ENCODE data around the gene RANGRF. TPM values are rescaled to one million over a fixed set of nuclear protein-coding genes. Genes with fewer than 3 reads are reported as not detected.

The RANGRF gene
- total RNA-seq, 1 donor from 2014 or later: 25.1 TPM

- DNase-seq (ENCODE audit: low spot score in 2 of 2, unreplicated experiment in 2 of 2): no peak
- Mint-ChIP-seq H3K27ac (no peak overlapping the region), H3K27me3 (ENCODE audit: low read depth) (no peaks in the 10 kb centered on the region), H3K9me3 (no peaks in the 10 kb centered on the region), H3K4me1 (peaks cover 16% of the 10 kb centered on the region), H3K36me3 (no peaks in the 10 kb centered on the region), H3K4me3 (no peak overlapping the region)
- no peak for TF ChIP-seq CTCF (IDR thresholded peaks at IDR 0.05; ENCODE audit: unreplicated experiment)
Observed at GRCh38 chr17:8338753-8339140, 50.3 kb downstream of the RANGRF start.

GRCh38 chr17:8339540-8339939 lies 51.1 kb downstream of the RANGRF start, which contains the start of gene ODF4:
ODF4 (plus strand) TSS chr17:8339840; CDS start chr17:8340052, 212 bp downstream.
- Mint-ChIP-seq H3K27ac (no peak within 1 kb of the TSS), H3K9me3 (no peaks in the 10 kb centered on the region), H3K4me1 (peaks cover 16% of the 10 kb centered on the region), H3K4me3 (no peak within 1 kb of the TSS), H3K27me3 (ENCODE audit: low read depth) (no peaks in the 10 kb centered on the region), H3K36me3 (no peaks in the 10 kb centered on the region)
- no peak for DNase-seq (ENCODE audit: low spot score in 2 of 2, unreplicated experiment in 2 of 2)
- TF ChIP-seq CTCF (IDR thresholded peaks at IDR 0.05; ENCODE audit: unreplicated experiment): no peak

Other genes starting within 250 kb of the RANGRF start
- 0.09 TPM in 1 of 3 replicates, not detected in the others for gene ALOX15B, start 249.6 kb upstream of the RANGRF start, total RNA-seq
- gene ALOX12B, start 201.0 kb upstream of the RANGRF start, total RNA-seq: 0.70 TPM in 1 of 3 replicates, not detected in the others
- gene ALOXE3, start 170.2 kb upstream of the RANGRF start, total RNA-seq: 0.09 to 0.13 TPM in 2 of 3 replicates, not detected in the other
- gene HES7, start 164.6 kb upstream of the RANGRF start, total RNA-seq: 0.45 to 0.75 TPM (median 0.66 TPM) in 3 replicates
- gene PER1, start 136.3 kb upstream of the RANGRF start, total RNA-seq: 55.2 to 70.2 TPM (median 58.0 TPM) in 3 replicates
- gene VAMP2, start 125.7 kb upstream of the RANGRF start, total RNA-seq: 51.3 to 55.3 TPM (median 54.8 TPM) in 3 replicates
- gene TMEM107, start 112.3 kb upstream of the RANGRF start, total RNA-seq: 22.0 to 23.2 TPM (median 22.6 TPM) in 3 replicates
- gene BORCS6, start 98.5 kb upstream of the RANGRF start, total RNA-seq: 2.7 to 3.1 TPM (median 3.0 TPM) in 3 replicates
- gene AURKB, start 78.1 kb upstream of the RANGRF start, total RNA-seq: 33.1 to 37.4 TPM (median 37.3 TPM) in 3 replicates
- 45.1 to 52.9 TPM (median 50.6 TPM) in 3 replicates for gene CTC1, start 40.6 kb upstream of the RANGRF start, total RNA-seq
- gene PFAS, start 39.4 kb upstream of the RANGRF start, total RNA-seq: 104 to 111 TPM (median 105 TPM) in 3 replicates
- gene SLC25A35, start 6.7 kb downstream of the RANGRF start, total RNA-seq: 8.8 to 9.2 TPM (median 9.1 TPM) in 3 replicates
- gene ARHGEF15, start 21.6 kb downstream of the RANGRF start, total RNA-seq: 0.20 TPM in 1 of 3 replicates, not detected in the others
- gene ODF4, start 51.2 kb downstream of the RANGRF start, total RNA-seq: not detected in 3 replicates
- gene RPL26, start 94.5 kb downstream of the RANGRF start, total RNA-seq: 1,879 to 1,981 TPM (median 1,947 TPM) in 3 replicates
- gene RNF222, start 109.2 kb downstream of the RANGRF start, total RNA-seq: not detected in 3 replicates
- gene NDEL1, start 147.2 kb downstream of the RANGRF start, total RNA-seq: 60.2 to 63.3 TPM (median 61.2 TPM) in 3 replicates

Measured in mesothelial cell of epicardium (in vitro differentiated cells).